GM19023 (cell line): ENCODE data around the gene WRAP73.

Experiments used
- ATAC-seq: cut with Tn5 transposase; IDR thresholded peaks from one replicate; pipeline ENCODE4 v1.9.1; 2021; ENCODE audit warnings: mild to moderate bottlenecking, moderate library complexity; ENCODE audit not compliant: unreplicated experiment

Gene WRAP73, protein sequence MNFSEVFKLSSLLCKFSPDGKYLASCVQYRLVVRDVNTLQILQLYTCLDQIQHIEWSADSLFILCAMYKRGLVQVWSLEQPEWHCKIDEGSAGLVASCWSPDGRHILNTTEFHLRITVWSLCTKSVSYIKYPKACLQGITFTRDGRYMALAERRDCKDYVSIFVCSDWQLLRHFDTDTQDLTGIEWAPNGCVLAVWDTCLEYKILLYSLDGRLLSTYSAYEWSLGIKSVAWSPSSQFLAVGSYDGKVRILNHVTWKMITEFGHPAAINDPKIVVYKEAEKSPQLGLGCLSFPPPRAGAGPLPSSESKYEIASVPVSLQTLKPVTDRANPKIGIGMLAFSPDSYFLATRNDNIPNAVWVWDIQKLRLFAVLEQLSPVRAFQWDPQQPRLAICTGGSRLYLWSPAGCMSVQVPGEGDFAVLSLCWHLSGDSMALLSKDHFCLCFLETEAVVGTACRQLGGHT

DNA sequence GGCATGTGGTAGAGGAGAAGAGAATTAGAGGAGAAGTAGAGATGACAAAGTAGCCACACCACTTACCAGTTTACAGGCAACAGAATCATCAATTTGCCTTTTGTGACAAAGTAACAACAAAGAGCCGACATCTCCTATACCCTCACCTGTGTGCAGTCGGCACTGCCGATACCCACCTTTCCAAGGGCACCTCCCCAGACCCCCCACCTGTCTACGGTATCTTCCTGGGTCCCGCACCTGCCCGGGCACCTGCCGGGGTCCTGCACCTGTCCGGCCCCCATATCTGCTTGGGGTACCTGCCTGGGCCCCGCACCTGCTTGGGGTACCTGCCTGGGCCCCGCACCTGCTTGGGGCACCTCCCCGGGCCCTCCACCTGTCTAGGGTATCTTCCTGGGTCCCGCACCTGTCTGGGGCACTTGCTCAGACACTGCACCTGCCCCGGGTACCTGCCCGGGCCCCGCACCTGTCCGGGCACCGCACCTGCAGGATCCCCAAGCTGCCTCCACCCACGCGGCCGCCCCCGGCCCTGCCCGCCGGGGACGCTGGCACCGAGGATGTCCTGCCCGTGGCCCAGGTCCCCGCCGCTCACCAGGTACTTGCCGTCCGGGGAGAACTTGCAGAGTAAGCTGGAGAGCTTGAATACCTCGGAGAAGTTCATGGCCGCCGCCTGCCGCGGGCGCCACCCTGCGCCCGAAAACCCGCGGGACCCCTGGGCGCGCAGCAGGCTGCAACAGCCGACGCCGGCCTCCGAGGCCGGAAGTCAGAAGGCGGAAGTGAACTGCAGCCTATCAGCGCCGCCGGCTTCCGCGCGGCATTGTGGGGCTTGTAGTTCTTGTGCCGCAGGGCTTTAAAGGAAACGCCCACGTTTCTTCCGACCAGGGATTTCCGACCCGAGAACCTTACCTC, at the start of gene WRAP73:
Gene WRAP73, minus strand, starts transcription at position 762 of the 906 bp plus-strand sequence. Its CDS starts 104 bp downstream, at position 658.
- peak; percentile 64 for ATAC-seq

DNA sequence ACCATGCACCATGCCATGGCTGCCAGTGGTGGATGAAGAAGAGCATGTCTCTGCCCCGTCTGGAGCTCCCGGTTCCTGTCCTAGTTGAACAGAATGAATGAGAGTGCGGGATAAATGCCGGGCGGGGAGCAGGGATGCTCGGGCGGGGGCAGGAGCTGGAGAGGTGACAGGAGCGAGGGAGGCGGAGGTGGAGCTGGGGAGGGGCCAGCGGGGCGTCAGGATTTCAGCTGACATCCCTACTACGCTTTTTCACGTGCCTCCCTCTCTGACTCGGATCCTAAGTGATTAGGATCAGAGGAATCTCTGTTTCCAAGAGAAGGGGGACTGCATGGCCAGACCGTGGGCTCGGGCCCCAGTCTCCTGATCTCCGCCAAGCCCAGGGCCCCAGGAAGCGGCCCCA, 49.7 kb upstream of the WRAP73 start:
- no peak for ATAC-seq

DNA sequence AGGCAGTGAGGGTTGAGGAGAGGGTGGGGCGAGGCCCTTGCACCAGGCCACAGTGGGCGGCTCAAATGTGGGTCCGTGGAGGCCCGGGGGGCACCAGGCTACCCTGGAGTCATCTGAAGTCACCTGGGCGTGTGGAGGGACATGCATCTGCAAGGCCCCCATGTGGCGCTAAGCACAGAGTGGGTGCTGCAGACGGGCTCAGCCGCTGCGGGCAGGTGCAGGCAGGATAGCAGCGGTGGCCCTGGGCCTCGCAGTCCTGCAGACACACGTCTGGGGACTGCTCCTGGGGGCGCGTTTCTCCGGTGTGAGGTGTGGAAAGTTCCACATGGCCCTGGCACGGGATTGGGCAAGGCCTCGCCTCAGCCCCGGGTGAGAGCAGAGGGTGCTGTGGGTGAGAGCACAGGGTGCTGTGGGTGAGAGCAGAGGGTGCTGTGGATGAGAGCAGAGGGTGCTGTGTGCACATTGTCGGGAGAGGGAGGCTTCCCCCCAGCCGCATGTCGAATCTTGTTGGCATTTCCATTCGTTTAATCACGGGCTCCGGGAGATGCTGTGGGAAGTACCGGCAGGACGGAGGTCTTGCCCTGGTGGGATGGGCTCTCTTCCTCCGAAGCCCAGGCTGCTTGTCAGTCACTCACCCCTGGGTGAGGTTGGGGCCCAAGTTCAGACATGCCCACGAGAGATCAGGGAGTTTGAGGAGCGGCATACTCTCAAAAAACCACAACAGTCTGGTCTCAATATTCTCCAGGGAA, 48.9 kb upstream of the WRAP73 start:
- ATAC-seq = no peak

DNA sequence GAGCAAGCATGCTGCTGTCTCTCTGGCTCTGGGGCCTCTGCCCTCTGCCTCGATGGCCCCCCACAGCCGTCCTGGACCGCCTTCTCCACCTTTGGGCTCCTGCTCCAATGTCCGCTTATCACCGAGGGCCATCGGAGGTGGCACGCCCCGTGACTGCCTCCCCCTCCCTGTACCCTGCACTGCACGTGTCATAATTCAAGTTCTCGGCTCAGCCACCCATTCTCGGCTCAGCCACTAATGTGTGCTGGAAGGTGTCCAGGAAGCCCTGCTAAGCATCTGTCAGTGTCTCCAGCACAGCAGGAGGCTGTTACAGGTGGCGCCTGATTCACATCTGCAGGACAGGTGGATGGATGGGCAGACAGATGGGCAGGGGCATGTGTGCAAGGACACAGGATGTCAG, 47.9 kb upstream of the WRAP73 start:
- ATAC-seq = no peak

- no peak for ATAC-seq
These were observed 47.2 kb upstream of the WRAP73 start for GRCh38 chr1:3697104-3697503.

DNA sequence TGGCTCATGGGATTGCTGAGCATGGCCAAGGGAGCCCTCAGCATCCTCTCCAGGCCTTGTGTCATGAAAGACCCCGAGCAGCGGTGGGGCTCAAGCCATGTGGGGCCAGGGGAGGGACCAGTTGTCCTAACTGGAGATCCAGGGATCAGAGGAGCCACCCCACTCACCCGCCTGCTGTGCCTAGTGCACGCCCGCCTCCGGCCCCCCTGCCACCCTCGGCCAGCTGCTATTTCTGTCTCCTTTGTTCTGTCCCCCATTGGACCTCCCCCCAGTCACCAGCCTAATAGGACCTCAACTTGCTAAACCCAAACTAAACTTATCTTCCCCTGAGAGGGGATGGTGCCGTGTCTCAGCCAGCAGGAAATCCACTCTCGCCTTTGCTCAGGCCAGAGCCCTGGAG, 46.8 kb upstream of the WRAP73 start:
- ATAC-seq = no peak

GRCh38 chr1:3695326-3696217, 45.7 kb upstream of the WRAP73 start:
- ATAC-seq = no peak

- no peak for ATAC-seq
These were observed 43.4 kb upstream of the WRAP73 start for GRCh38 chr1:3693321-3693720.

- ATAC-seq = no peak
These were observed 42.7 kb upstream of the WRAP73 start for GRCh38 chr1:3692598-3692997.

DNA sequence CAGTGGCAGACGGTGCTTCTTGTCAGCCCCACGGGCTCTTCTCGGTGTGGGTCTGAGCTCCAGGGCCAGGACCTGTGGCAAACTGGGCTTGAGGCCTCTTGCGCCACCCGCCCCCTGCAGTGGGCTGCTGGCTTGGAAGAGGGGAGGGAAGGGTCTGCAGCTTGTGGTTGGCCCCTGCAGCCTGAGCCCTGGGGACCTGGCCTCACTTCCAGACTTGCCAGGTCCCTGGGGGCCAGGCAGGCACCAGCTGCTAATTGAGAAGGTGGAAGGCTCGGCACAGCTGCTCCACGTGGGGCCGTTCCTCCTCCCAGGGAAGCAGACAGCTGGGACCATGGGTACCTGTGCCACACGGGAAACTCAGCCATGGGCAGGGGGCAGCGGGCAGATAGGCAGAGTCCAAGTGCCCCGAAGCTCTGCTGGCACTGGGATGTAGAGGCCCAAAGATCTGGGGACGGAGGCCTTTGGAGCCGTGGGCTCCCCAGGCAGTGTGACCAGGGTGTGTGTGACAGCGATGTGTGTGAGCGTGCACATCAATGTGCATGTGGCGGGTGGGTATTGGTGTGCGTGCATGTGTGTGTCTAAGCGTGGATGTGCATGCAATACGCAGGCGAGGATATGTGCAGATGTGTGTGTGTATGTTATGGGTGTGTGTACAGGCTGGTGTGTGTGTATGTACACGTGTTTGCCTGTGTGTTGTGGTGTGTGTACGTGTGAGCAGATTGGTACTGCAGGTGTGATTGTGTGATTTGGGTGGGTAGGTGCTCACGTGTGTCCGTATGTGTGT, 41.7 kb upstream of the WRAP73 start:
- ATAC-seq = no peak

DNA sequence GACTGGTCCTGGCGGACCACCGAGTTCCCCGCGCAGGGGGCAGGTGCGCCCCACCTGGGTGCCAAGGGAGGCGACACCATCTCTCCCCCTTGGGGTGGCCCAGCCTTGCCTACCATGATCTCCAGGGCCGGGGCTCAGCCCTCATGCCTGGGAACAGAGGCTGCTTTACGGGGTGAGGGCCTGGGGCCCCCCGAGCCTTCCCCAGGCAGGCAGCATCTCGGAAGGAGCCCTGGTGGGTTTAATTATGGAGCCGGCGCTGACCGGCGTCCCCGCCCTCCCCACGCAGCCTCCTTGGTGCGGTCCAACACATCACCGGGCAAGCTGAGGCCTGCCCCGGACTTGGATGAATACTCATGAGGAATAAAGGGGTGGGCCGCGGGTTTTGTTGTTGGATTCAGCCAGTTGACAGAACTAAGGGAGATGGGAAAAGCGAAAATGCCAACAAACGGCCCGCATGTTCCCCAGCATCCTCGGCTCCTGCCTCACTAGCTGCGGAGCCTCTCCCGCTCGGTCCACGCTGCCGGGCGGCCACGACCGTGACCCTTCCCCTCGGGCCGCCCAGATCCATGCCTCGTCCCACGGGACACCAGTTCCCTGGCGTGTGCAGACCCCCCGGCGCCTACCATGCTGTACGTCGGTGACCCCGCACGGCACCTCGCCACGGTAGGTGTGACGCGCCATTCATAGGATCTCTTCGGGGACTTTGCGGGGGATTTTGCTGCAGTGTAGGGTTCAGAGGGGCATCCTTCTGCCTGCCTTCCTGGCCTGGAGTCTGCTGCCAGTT, 40.6 kb upstream of the WRAP73 start:
- no peak for ATAC-seq

DNA sequence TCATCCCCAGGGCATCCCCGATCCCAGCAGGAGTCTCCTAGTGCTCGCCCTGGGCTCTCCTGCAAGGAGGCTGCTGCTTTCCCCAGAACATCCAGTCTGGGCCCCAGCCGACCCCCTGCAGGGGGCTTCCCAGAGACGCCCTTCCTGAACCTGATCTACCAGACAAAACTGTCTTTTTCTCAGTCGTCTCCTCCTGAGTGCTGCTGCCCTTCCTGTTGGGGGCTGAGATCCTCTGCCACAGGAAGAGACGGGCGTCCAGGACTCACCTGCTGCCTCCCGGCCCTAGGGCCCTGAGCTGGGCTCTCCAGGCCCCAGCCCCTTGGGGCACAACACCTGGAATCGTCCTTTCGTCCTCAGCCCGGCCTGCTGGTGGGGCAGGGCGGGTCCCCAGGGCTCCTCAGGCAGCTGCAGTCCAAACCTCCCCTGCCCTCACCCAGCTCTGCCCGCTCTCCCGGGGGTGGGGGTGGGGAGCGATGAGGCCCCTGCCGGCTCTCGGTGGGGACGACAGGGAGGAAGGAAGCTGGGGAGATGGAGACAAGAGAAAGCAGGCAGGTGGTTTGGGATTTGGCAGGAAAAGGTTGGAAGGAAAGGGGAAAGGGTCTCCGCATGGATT, 39.3 kb upstream of the WRAP73 start:
- no peak for ATAC-seq

- ATAC-seq = no peak
These were observed 38.6 kb upstream of the WRAP73 start for GRCh38 chr1:3688356-3689137.

DNA sequence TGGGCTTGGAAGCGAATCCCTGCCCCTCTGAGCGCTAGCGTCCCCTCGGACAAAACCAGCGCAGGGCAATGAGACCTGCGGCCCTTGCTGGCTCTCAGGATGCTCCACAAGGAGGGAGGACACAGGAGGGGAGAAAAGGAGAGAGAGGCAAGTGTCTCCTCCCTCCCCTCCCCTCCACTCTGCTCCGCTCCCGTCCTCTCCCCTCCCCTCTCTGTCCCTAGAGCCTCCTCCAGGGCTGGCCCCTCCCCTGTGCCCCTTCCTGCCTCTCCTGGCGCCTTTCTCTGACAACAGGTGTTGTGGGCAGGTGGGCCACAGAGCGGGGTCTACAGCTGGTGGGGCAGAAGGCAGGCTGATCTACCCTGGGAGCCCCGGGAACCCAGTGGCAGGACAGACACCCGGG, 37.6 kb upstream of the WRAP73 start:
- ATAC-seq = no peak

DNA sequence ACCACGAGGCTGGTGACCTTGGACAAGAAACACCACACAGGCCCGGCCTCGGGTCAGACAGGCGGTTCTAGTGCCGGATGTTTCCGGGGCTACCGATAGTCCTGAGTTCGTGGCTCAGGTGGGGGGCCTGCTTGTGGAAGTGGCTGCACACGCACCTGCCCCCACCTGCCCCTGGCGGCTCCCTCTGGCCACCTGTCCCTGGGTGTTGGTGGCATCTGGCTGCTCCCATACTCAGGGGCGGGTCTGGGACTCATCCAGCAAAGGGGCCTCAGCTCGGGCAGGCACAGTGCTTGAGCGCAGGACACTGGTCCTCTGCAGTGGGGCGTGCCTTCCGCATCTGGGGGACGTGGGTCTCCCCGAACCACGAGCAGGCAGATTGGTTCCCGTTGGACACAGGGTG, 36.0 kb upstream of the WRAP73 start:
- ATAC-seq = no peak

GRCh38 chr1:3685222-3685621, 35.3 kb upstream of the WRAP73 start:
- no peak for ATAC-seq

GRCh38 chr1:3683992-3684391, 34.1 kb upstream of the WRAP73 start:
- ATAC-seq = no peak
